Hepatocyte (in vitro differentiated cells): Measurements from ENCODE around the gene VWA1.
"Not testable (repeated sequence)": the region's sequence is repeated elsewhere in the genome, so short reads cannot be mapped to it uniquely, and the experiment has no call there.

Experiments
- CTCF ChIP-seq: fragments of 200-600 bp; sonication (generic); IDR thresholded peaks from 2 replicates; pipeline ENCODE4 v1.5.1; 2016; ENCODE audit warnings: antibody characterized with exemption, mild to moderate bottlenecking; ENCODE audit not compliant: poor library complexity
- EZH2 ChIP-seq: fragments of 200-600 bp; sonication (generic); IDR thresholded peaks from 2 replicates; pipeline ENCODE4 v1.6.1; 2016; ENCODE audit warnings: antibody characterized with exemption, mild to moderate bottlenecking, borderline replicate concordance
- EZH2phosphoT487 ChIP-seq: fragments of 200-600 bp; sonication (generic); IDR thresholded peaks from one replicate; pipeline ENCODE4 v1.6.1; 2018; ENCODE audit warnings: antibody characterized with exemption, mild to moderate bottlenecking, low read depth, moderate library complexity; ENCODE audit not compliant: unreplicated experiment, severe bottlenecking

GRCh38 chr1:1417825-1418463 lies 17.5 kb upstream of the VWA1 start:
- not testable (repeated sequence) for TF ChIP-seq CTCF, EZH2phosphoT487, EZH2
